Cardiac muscle cell (in vitro differentiated cells and primary cell): ENCODE measurements around the gene APOA1. TPM values are rescaled to one million over a fixed set of nuclear protein-coding genes. Genes with fewer than 3 reads are reported as not detected.
"Not testable (repeated sequence)": the region's sequence is repeated elsewhere in the genome, so short reads cannot be mapped to it uniquely, and the experiment has no call there.

ENCODE experiments used
- DNase-seq, 2 donors: peaks; one replicate each; pipeline versions ENCODE4 v3.0.0 to v3.0.0-alpha.2; 2010 to 2017; ENCODE audit warnings: low read depth in 1 of 2, low spot score in 1 of 2
- H3K27ac ChIP-seq: fragments of 200-600 bp; sonication (generic); 2 replicates; pipeline ENCODE4 v1.5.1; 2016
- H3K27me3 ChIP-seq: fragments of 200-600 bp; sonication (generic); 2 replicates; pipeline ENCODE4 v1.6.0; 2016; ENCODE audit warnings: control low read depth
- H3K36me3 ChIP-seq: fragments of 200-600 bp; sonication (generic); 2 replicates; pipeline ENCODE4 v1.5.1; 2016; ENCODE audit warnings: control low read depth
- H3K4me1 ChIP-seq: fragments of 200-600 bp; sonication (generic); 2 replicates; pipeline ENCODE4 v1.8.1; 2017; ENCODE audit warnings: low read depth, mild to moderate bottlenecking, mixed run types
- H3K4me3 ChIP-seq: fragments of 200-600 bp; sonication (generic); 2 replicates; pipeline ENCODE4 v1.5.1; 2016; ENCODE audit warnings: mild to moderate bottlenecking
- H3K9me3 ChIP-seq: fragments of 200-600 bp; sonication (generic); 2 replicates; pipeline ENCODE4 v1.5.1; 2017; ENCODE audit warnings: low read depth, mild to moderate bottlenecking, control low read depth
- polyA plus RNA-seq: library from polyadenylated mRNA; unstranded; fragments of >200 nt; fragmentation: Nextera tagmentation; extraction: Ambion mirVana; gene quantifications from 2 replicates; pipeline ENCODE4 v1.2.1, GENCODE V29; 2016
- total RNA-seq: library from RNA; depleted of rRNA; stranded (reverse); fragments of >200 nt; gene quantifications from 2 replicates; pipeline ENCODE4 v1.2.3, GENCODE V29; 2016
- TF ChIP-seq, protein P1 (sequence below): IDR thresholded peaks from 2 replicates; pipeline ENCODE4 v1.5.1; 2012; ENCODE audit warnings: low read depth, mild to moderate bottlenecking, low read length

APOA1 gene
- total and polyA plus RNA-seq, 2 experiments from 2014 or later, result 56.3 to 117 TPM

DNA sequence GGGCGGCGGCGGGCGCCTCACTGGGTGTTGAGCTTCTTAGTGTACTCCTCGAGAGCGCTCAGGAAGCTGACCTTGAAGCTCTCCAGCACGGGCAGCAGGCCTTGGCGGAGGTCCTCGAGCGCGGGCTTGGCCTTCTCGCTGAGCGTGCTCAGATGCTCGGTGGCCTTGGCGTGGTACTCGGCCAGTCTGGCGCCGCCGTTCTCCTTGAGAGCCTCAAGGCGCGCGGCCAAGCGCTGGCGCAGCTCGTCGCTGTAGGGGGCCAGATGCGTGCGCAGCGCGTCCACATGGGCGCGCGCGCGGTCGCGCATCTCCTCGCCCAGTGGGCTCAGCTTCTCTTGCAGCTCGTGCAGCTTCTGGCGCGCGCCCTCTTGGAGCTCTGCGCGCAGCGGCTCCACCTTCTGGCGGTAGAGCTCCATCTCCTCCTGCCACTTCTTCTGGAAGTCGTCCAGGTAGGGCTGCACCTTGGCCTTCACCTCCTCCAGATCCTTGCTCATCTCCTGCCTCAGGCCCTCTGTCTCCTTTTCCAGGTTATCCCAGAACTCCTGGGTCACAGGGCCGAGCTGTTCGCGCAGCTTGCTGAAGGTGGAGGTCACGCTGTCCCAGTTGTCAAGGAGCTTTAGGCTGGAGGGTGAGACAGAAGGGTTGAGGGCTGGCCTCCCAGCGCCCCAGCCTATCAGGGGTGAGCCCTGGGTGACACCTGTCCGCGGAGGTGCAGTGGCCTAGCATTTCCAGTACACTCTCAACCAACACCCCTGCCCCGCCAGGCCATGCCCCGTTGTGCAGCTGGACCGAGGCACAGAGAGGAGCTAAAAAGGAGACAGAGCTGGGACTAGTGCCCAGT, 1.4 kb downstream of the APOA1 start:
- no peak overlapping the region for H3K4me3 ChIP-seq
- peak overlapping the region; percentile 87 for H3K27ac ChIP-seq
- DNase-seq, result peak; percentile 93 to 99
- H3K27me3 ChIP-seq, result no peaks in the 10 kb centered on the region
- peaks cover 32% of the 10 kb centered on the region for H3K4me1 ChIP-seq
- no peaks in the 10 kb centered on the region for H3K9me3 ChIP-seq
- H3K36me3 ChIP-seq, result no peaks in the 10 kb centered on the region
- TF ChIP-seq, protein P1, sequence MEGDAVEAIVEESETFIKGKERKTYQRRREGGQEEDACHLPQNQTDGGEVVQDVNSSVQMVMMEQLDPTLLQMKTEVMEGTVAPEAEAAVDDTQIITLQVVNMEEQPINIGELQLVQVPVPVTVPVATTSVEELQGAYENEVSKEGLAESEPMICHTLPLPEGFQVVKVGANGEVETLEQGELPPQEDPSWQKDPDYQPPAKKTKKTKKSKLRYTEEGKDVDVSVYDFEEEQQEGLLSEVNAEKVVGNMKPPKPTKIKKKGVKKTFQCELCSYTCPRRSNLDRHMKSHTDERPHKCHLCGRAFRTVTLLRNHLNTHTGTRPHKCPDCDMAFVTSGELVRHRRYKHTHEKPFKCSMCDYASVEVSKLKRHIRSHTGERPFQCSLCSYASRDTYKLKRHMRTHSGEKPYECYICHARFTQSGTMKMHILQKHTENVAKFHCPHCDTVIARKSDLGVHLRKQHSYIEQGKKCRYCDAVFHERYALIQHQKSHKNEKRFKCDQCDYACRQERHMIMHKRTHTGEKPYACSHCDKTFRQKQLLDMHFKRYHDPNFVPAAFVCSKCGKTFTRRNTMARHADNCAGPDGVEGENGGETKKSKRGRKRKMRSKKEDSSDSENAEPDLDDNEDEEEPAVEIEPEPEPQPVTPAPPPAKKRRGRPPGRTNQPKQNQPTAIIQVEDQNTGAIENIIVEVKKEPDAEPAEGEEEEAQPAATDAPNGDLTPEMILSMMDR, result peak; percentile 72

GRCh38 chr11:116835042-116835772, 2.2 kb downstream of the APOA1 start:
- H3K36me3 ChIP-seq, result no peaks in the 10 kb centered on the region
- H3K27ac ChIP-seq, result peak overlapping the region; percentile 73
- H3K4me3 ChIP-seq, result no peak overlapping the region
- TF ChIP-seq, protein P1, result no peak
- no peaks in the 10 kb centered on the region for H3K27me3 ChIP-seq
- H3K9me3 ChIP-seq, result no peaks in the 10 kb centered on the region
- H3K4me1 ChIP-seq, result peaks cover 32% of the 10 kb centered on the region
- no peak for DNase-seq

- not testable (repeated sequence) for H3K36me3 ChIP-seq, H3K9me3 ChIP-seq, H3K4me3 ChIP-seq
These were observed 2.8 kb downstream of the APOA1 start for GRCh38 chr11:116834535-116835041.

GRCh38 chr11:116833816-116834534, 3.4 kb downstream of the APOA1 start:
- no peaks in the 10 kb centered on the region for H3K9me3 ChIP-seq
- DNase-seq, result no peak
- no peak overlapping the region for H3K4me3 ChIP-seq
- H3K27me3 ChIP-seq, result no peaks in the 10 kb centered on the region
- peaks cover 41% of the 10 kb centered on the region for H3K4me1 ChIP-seq
- no peak overlapping the region for H3K27ac ChIP-seq
- H3K36me3 ChIP-seq, result no peaks in the 10 kb centered on the region
- TF ChIP-seq, protein P1, result no peak

More at GRCh38 chr11:116834535-116835041, 2.8 kb downstream of the APOA1 start:
- H3K27ac ChIP-seq, H3K27me3 ChIP-seq, DNase-seq: not testable (repeated sequence)
- H3K4me1 ChIP-seq, result peaks cover 35% of the 10 kb centered on the region

GRCh38 chr11:116833491-116833815, 4.0 kb downstream of the APOA1 start:
- Histone ChIP-seq H3K27ac (no peak overlapping the region), H3K27me3 (no peaks in the 10 kb centered on the region), H3K4me3 (no peak overlapping the region), H3K4me1 (peaks cover 46% of the 10 kb centered on the region), H3K36me3 (no peaks in the 10 kb centered on the region), H3K9me3 (no peaks in the 10 kb centered on the region)
- DNase-seq, result no peak
- TF ChIP-seq, protein P1, result no peak
